Measurements from ENCODE around the gene TSPAN18. TPM values are rescaled to one million over a fixed set of nuclear protein-coding genes. Genes with fewer than 3 reads are reported as not detected.

TSPAN18 gene
- total and polyA plus RNA-seq, 2 experiments from 2014 or later, result 6.0 to 10.6 TPM

DNA sequence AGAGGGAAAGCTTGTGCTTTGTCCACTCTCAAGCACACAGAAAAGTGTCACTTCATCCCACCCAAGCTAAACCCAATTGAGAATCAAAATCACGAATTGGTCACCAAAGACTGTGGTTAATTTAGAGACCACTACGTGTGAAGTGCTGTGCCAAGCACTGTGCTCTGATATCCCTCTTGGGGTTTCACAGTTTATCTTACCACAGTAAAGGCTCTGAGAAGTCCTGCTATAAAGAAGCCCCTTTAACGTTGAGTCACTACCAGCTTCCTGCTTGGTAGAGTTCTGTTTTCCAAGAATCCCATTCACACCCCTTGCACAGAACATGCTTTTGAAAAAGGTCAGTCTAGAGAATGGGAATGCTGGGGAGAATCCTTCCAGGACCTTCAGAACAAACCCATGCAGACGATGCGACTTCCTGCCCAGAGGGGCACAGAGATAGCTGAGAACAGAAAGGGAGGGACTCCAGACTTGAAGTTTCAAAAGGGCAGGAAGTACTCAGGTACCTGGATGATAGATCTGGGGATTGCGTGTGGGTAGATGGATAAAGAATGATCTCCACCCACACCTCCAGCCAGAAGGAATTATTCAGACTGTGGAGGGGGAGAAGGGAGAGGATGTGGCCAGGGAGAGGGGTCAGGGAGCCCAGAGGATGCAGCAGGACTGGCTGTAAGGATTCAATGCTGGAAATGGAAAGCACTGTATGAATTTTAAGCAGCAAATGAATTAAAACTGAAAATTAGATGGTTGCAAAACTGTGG, 18.1 kb upstream of the TSPAN18 start:
- no peaks in the 10 kb centered on the region for H4K20me1 ChIP-seq (replicated peaks; ENCODE audit: insufficient read depth)
- peaks cover 22% of the 10 kb centered on the region for H3K4me1 ChIP-seq (ENCODE audit: insufficient read depth)
- no peak for DNase-seq (ENCODE audit: low spot score)
- no peak overlapping the region for H2AFZ ChIP-seq
- H3K27me3 ChIP-seq (ENCODE audit: insufficient read depth), result no peaks in the 10 kb centered on the region
- H3K9me2 ChIP-seq (ENCODE audit: insufficient read depth), result no peaks in the 10 kb centered on the region
- no peak overlapping the region for H3K27ac Mint-ChIP-seq
- H3K36me3 ChIP-seq (ENCODE audit: insufficient read depth), result no peaks in the 10 kb centered on the region
- peaks cover 19% of the 10 kb centered on the region for H3K27me3 Mint-ChIP-seq (ENCODE audit: insufficient read depth, low read depth, poor library complexity)
- H3K36me3 Mint-ChIP-seq (ENCODE audit: low read depth), result peaks cover 2% of the 10 kb centered on the region; the same call in 1 of the 3 replicates
- peaks cover 29% of the 10 kb centered on the region for H3K4me1 Mint-ChIP-seq
- no peak overlapping the region for H3K4me2 ChIP-seq
- ATAC-seq, result no peak
- no peaks in the 10 kb centered on the region for H3K79me2 ChIP-seq (replicated peaks; ENCODE audit: insufficient read depth)
- no peak for TF ChIP-seq EZH2phosphoT487 (IDR thresholded peaks at IDR 0.05; ENCODE audit: unreplicated experiment)
- H3K4me3 ChIP-seq, result no peak overlapping the region
- 0 out of 2 replicates have a peak, but pooled peaks cover 6% of the 10 kb centered on the region for H3F3A ChIP-seq (replicated peaks; ENCODE audit: low read depth)
- H3K27ac ChIP-seq (ENCODE audit: low read depth), result no peak overlapping the region
- H3K4me3 Mint-ChIP-seq, result no peak overlapping the region
- H3K9me3 Mint-ChIP-seq, result peaks cover 9% of the 10 kb centered on the region

GRCh38 chr11:44709281-44709562, 17.5 kb upstream of the TSPAN18 start:
- H3K4me3 ChIP-seq, result no peak overlapping the region
- no peak overlapping the region for H3K4me2 ChIP-seq
- H3K79me2 ChIP-seq (replicated peaks; ENCODE audit: insufficient read depth), result no peaks in the 10 kb centered on the region
- H2AFZ ChIP-seq, result no peak overlapping the region
- Mint-ChIP-seq H3K4me3 (no peak overlapping the region), H3K27ac (no peak overlapping the region), H3K9me3 (peaks cover 5% of the 10 kb centered on the region; the same call in 1 of the 3 replicates), H3K36me3 (ENCODE audit: low read depth) (no peaks in the 10 kb centered on the region), H3K27me3 (ENCODE audit: insufficient read depth, low read depth, poor library complexity) (peaks cover 19% of the 10 kb centered on the region), H3K4me1 (peaks cover 29% of the 10 kb centered on the region)
- 0 out of 2 replicates have a peak, but pooled peaks cover 6% of the 10 kb centered on the region for H3F3A ChIP-seq (replicated peaks; ENCODE audit: low read depth)
- ATAC-seq (no peak), DNase-seq (ENCODE audit: low spot score) (no peak)
- no peaks in the 10 kb centered on the region for H4K20me1 ChIP-seq (replicated peaks; ENCODE audit: insufficient read depth)
- H3K27me3 ChIP-seq (ENCODE audit: insufficient read depth), result no peaks in the 10 kb centered on the region
- H3K9me2 ChIP-seq (ENCODE audit: insufficient read depth), result no peaks in the 10 kb centered on the region
- no peak overlapping the region for H3K27ac ChIP-seq (ENCODE audit: low read depth)
- H3K4me1 ChIP-seq (ENCODE audit: insufficient read depth), result peaks cover 22% of the 10 kb centered on the region
- H3K36me3 ChIP-seq (ENCODE audit: insufficient read depth), result no peaks in the 10 kb centered on the region
- TF ChIP-seq POLR2AphosphoS5 (IDR thresholded peaks at IDR 0.05; ENCODE audit: low read depth) (no peak), CTCF (conservative IDR thresholded peaks at IDR 0.05; ENCODE audit: low read depth in 2 of 2) (no peak), EZH2 (IDR thresholded peaks at IDR 0.05; ENCODE audit: low read depth, unreplicated experiment) (no peak), CREB1 (CRISPR knock-in tag; IDR thresholded peaks at IDR 0.05; ENCODE audit: low read depth) (no peak), STAT1 (IDR thresholded peaks at IDR 0.05; ENCODE audit: unreplicated experiment) (no peak), JUNB (IDR thresholded peaks at IDR 0.05; ENCODE audit: unreplicated experiment) (no peak), EZH2phosphoT487 (IDR thresholded peaks at IDR 0.05; ENCODE audit: unreplicated experiment) (no peak), ZNF331 (CRISPR knock-in tag; IDR thresholded peaks at IDR 0.05; ENCODE audit: low read depth) (no peak), REST (IDR thresholded peaks at IDR 0.05; ENCODE audit: unreplicated experiment) (no peak), NANOG (IDR thresholded peaks at IDR 0.05; ENCODE audit: borderline replicate concordance) (no peak)
- TF ChIP-seq, protein P1, sequence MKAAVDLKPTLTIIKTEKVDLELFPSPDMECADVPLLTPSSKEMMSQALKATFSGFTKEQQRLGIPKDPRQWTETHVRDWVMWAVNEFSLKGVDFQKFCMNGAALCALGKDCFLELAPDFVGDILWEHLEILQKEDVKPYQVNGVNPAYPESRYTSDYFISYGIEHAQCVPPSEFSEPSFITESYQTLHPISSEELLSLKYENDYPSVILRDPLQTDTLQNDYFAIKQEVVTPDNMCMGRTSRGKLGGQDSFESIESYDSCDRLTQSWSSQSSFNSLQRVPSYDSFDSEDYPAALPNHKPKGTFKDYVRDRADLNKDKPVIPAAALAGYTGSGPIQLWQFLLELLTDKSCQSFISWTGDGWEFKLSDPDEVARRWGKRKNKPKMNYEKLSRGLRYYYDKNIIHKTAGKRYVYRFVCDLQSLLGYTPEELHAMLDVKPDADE (IDR thresholded peaks at IDR 0.05), result no peak

All from GM23338 (cell line).